Peyer's patch (tissue), 4 donors: Measurements from ENCODE around the gene STAT5B. TPM values are rescaled to one million over a fixed set of nuclear protein-coding genes. Genes with fewer than 3 reads are reported as not detected.
"Not testable (repeated sequence)": the region's sequence is repeated elsewhere in the genome, so short reads cannot be mapped to it uniquely, and the experiment has no call there.

Experiments used
- DNase-seq, 3 donors: peaks; one replicate each; pipeline ENCODE4 v3.0.0-alpha.2; 2017 to 2019
- H3K27ac ChIP-seq, 4 donors: fragments of 200-600 bp; sonication (generic); one replicate each; pipeline ENCODE4 v1.5.1; 2016 to 2019
- H3K27me3 ChIP-seq, 2 donors: fragments of 200-600 bp; sonication (generic); one replicate each; pipeline ENCODE4 v1.5.1; 2019
- H3K36me3 ChIP-seq, 3 donors: fragments of 200-600 bp; sonication (generic); one replicate each; pipeline ENCODE4 v1.5.1; 2016 to 2019
- H3K4me1 ChIP-seq, 4 donors: fragments of 200-600 bp; sonication (generic); one replicate each; pipeline ENCODE4 v1.5.1; 2016 to 2019
- H3K4me3 ChIP-seq, 4 donors: fragments of 200-600 bp; sonication (generic); 1 replicate in 3 of 4; 2 replicates in 1 of 4; pipeline ENCODE4 v1.5.1; 2016 to 2019; ENCODE audit warnings: mild to moderate bottlenecking in 1 of 4
- H3K9me3 ChIP-seq, 4 donors: fragments of 200-600 bp; sonication (generic); one replicate each; pipeline ENCODE4 v1.5.1; 2016 to 2019; ENCODE audit warnings: mild to moderate bottlenecking in 1 of 4
- CTCF ChIP-seq, 6 experiments: fragments of 450-650 bp in 4 of 6; fragments of 200-600 bp in 2 of 6; sonication (generic) in 1 of 6; IDR thresholded peaks; one replicate each; pipeline ENCODE4 v1.5.1; 2017 to 2019; ENCODE audit warnings: antibody characterized with exemption in 6 of 6, mild to moderate bottlenecking in 3 of 6, moderate library complexity in 1 of 6
- POLR2A ChIP-seq, 2 donors: fragments of 450-650 bp; IDR thresholded peaks; one replicate each; pipeline ENCODE4 v1.5.1; 2017; ENCODE audit warnings: antibody characterized with exemption in 2 of 2, mild to moderate bottlenecking in 2 of 2, moderate library complexity in 2 of 2
- total RNA-seq, 4 donors: library from RNA; depleted of rRNA; stranded (reverse); fragments of >200 nt; gene quantifications; one replicate each; pipeline ENCODE4 v1.1.0, GENCODE V29; 2016

Gene STAT5B
- total RNA-seq, 4 donors from 2014 or later, result 36.3 to 128 (median 68.1) TPM

GRCh38 chr17:42266462-42266861 is 9.7 kb downstream of the STAT5B start:
- no peak overlapping the region for H3K4me3 ChIP-seq
- H3K4me1 ChIP-seq, result peaks cover 0 to 17% (median 0%) of the 10 kb centered on the region in 4 donors
- TF ChIP-seq POLR2A (IDR thresholded peaks at IDR 0.05), result no peak
- no peak for TF ChIP-seq CTCF (IDR thresholded peaks at IDR 0.05)
- H3K9me3 ChIP-seq, result no peaks in the 10 kb centered on the region
- no peaks in the 10 kb centered on the region for H3K36me3 ChIP-seq
- no peak for DNase-seq
- no peaks in the 10 kb centered on the region for H3K27me3 ChIP-seq
- peak overlapping the region in 1 of 4 donors; percentile 4 for H3K27ac ChIP-seq

GRCh38 chr17:42264366-42264765 is 11.8 kb downstream of the STAT5B start:
- H3K9me3 ChIP-seq, H3K27me3 ChIP-seq, H3K4me1 ChIP-seq, H3K36me3 ChIP-seq, H3K27ac ChIP-seq, DNase-seq, H3K4me3 ChIP-seq: not testable (repeated sequence)

GRCh38 chr17:42260318-42260717 is 15.9 kb downstream of the STAT5B start:
- no peak for DNase-seq
- no peak overlapping the region for H3K4me3 ChIP-seq
- no peaks in the 10 kb centered on the region for H3K9me3 ChIP-seq
- H3K27ac ChIP-seq, result no peak overlapping the region
- no peaks in the 10 kb centered on the region for H3K27me3 ChIP-seq
- TF ChIP-seq POLR2A (IDR thresholded peaks at IDR 0.05) (no peak), CTCF (IDR thresholded peaks at IDR 0.05) (no peak)
- H3K36me3 ChIP-seq, result no peaks in the 10 kb centered on the region
- no peaks in the 10 kb centered on the region for H3K4me1 ChIP-seq

- H3K36me3 ChIP-seq, result no peaks in the 10 kb centered on the region
- H3K4me1 ChIP-seq, result no peaks in the 10 kb centered on the region
- DNase-seq, result no peak
- H3K27ac ChIP-seq, result no peak overlapping the region
- H3K9me3 ChIP-seq, result no peaks in the 10 kb centered on the region
- H3K27me3 ChIP-seq, result no peaks in the 10 kb centered on the region
- no peak overlapping the region for H3K4me3 ChIP-seq
- TF ChIP-seq POLR2A (IDR thresholded peaks at IDR 0.05), result no peak
- TF ChIP-seq CTCF (IDR thresholded peaks at IDR 0.05), result no peak
Measured at GRCh38 chr17:42255445-42255844, 20.7 kb downstream of the STAT5B start.

- Histone ChIP-seq H3K27me3 (no peaks in the 10 kb centered on the region), H3K4me1 (no peaks in the 10 kb centered on the region), H3K4me3 (no peak overlapping the region), H3K27ac (no peak overlapping the region), H3K36me3 (no peaks in the 10 kb centered on the region), H3K9me3 (no peaks in the 10 kb centered on the region)
- no peak for DNase-seq
- TF ChIP-seq POLR2A (IDR thresholded peaks at IDR 0.05), result no peak
- no peak for TF ChIP-seq CTCF (IDR thresholded peaks at IDR 0.05)
Measured at GRCh38 chr17:42253578-42253977, 22.6 kb downstream of the STAT5B start.

- Histone ChIP-seq H3K27ac (no peak overlapping the region), H3K4me1 (peaks cover 0 to 4% (median 0%) of the 10 kb centered on the region in 4 donors), H3K4me3 (no peak overlapping the region), H3K36me3 (no peaks in the 10 kb centered on the region), H3K27me3 (no peaks in the 10 kb centered on the region), H3K9me3 (no peaks in the 10 kb centered on the region)
- no peak for DNase-seq
- TF ChIP-seq POLR2A (IDR thresholded peaks at IDR 0.05) (no peak), CTCF (IDR thresholded peaks at IDR 0.05) (no peak)
Measured at GRCh38 chr17:42252597-42253550, 23.3 kb downstream of the STAT5B start.
